ENCODE measurements around the gene GUK1. TPM values are rescaled to one million over a fixed set of nuclear protein-coding genes. Genes with fewer than 3 reads are reported as not detected.
A peak's percentile ranks its signal among the peaks of the same experiment; 100 is the strongest.

Gene GUK1
- total RNA-seq, 2 experiments from 2014 or later, result 375 to 376 TPM

DNA sequence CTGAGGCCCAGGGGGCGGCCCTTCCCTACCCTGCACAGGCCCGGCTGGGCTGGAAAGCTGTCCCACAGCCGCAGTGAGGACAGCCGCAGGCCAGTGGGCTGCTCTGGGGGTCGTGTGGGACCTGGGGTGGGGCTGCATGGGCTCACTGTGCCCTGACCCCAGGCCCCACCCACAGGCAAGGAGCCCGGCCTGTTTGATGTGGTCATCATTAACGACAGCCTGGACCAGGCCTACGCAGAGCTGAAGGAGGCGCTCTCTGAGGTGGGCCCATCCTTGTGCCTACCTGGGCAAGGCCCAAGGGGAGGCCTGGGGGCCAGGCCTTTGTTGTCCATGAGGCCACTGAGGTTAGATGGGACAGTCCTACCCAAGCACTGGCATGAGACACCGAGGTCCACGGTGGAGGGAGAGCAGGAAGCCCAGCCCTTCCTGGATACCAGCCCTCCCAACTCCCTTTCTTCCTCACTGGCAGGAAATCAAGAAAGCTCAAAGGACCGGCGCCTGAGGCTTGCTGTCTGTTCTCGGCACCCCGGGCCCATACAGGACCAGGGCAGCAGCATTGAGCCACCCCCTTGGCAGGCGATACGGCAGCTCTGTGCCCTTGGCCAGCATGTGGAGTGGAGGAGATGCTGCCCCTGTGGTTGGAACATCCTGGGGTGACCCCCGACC is 8.2 kb downstream of the GUK1 start:
- ChIA-PET POLR2A (no interaction called here), CTCF (no interaction called here)
- Mint-ChIP-seq H3K4me3 (no peak overlapping the region), H3K27ac (no peak overlapping the region), H3K27me3 (no peaks in the 10 kb centered on the region), H3K4me1 (ENCODE audit: low read depth) (peaks cover 15% of the 10 kb centered on the region), H3K9me3 (no peaks in the 10 kb centered on the region), H3K36me3 (ENCODE audit: low read depth) (peaks cover 6% of the 10 kb centered on the region)
- no peak for ATAC-seq
- intact Hi-C loops (cut with micrococcal nuclease), result no loop called here
- no peak for DNase-seq
- TF ChIP-seq, protein P1, sequence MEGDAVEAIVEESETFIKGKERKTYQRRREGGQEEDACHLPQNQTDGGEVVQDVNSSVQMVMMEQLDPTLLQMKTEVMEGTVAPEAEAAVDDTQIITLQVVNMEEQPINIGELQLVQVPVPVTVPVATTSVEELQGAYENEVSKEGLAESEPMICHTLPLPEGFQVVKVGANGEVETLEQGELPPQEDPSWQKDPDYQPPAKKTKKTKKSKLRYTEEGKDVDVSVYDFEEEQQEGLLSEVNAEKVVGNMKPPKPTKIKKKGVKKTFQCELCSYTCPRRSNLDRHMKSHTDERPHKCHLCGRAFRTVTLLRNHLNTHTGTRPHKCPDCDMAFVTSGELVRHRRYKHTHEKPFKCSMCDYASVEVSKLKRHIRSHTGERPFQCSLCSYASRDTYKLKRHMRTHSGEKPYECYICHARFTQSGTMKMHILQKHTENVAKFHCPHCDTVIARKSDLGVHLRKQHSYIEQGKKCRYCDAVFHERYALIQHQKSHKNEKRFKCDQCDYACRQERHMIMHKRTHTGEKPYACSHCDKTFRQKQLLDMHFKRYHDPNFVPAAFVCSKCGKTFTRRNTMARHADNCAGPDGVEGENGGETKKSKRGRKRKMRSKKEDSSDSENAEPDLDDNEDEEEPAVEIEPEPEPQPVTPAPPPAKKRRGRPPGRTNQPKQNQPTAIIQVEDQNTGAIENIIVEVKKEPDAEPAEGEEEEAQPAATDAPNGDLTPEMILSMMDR (IDR thresholded peaks at IDR 0.05), result no peak

DNA sequence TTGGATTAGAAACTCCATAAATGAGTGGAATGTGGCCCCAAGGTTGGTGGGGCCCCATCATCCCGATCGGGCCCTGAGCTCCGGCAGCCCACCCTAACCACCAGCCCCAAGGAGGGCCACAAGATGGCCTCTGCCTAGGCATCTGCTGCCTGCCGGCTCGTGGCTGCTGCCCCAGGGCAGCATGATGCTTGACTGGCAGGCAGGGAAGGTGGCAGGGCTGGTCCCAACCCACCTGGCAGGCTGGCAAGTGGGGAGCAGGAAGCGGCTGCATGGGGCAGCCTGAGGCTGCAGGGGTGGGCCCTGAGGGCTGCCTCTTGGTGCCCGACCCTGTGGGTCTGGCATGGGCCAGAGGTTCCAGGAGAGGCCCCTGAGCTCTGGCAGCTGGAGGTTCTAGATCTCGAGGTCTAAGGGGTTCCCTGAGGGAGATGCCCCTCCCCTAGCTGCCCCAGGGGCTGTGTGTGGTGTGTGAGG is 8.9 kb downstream of the GUK1 start:
- TF ChIP-seq, protein P1 (IDR thresholded peaks at IDR 0.05), result no peak
- ChIA-PET POLR2A (no interaction called here), CTCF (no interaction called here)
- no peaks in the 10 kb centered on the region for H3K27me3 Mint-ChIP-seq
- ATAC-seq, result no peak
- peaks cover 11% of the 10 kb centered on the region for H3K4me1 Mint-ChIP-seq (ENCODE audit: low read depth)
- no peaks in the 10 kb centered on the region for H3K9me3 Mint-ChIP-seq
- no peak for DNase-seq
- intact Hi-C loops (cut with micrococcal nuclease), result no loop called here
- peaks cover under 1% of the 10 kb centered on the region for H3K36me3 Mint-ChIP-seq (ENCODE audit: low read depth)
- no peak overlapping the region for H3K27ac Mint-ChIP-seq
- H3K4me3 Mint-ChIP-seq, result no peak overlapping the region

DNA sequence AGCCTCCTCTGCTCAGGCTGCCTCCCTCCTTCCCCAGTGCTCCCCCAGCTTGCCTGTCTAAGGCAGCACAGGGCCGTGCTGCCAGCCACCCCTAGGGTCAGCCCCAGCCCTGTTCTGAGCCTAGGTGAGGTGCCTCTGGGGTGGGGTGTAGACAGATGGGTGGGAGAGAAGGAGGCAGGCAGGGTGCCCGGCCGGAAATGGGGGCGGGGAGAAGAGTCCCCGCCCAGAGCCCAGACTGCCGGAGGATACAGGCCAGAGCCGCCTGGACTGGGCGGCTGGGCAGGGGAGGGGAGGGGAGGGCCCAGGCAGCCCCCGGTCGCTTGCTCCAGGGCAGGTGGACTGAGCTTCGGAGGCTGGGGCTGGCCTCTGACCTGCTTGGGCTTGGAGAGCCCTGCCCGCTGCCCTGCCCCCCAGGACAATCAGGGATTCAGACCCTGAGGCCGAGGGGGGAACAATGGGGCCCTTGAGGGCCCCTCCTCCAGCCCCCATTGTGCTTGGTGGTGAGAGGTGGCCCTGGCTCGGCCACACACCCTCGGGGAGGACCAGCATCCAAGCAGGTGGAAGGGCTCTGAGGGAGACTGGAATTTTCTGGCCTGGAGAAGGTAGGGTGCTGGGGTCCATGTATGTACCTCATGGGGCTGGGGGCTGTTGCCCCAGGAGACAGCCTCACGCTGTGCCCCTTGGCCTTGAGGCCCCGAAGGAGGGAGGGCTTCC is 9.5 kb downstream of the GUK1 start, which contains the start of gene GJC2:
GJC2 (plus strand) TSS at position 525 of the 714 bp plus-strand sequence. CDS start 7,829 bp downstream, outside the sequence.
- Mint-ChIP-seq H3K27ac (no peak within 1 kb of the TSS), H3K27me3 (no peaks in the 10 kb centered on the region), H3K9me3 (no peaks in the 10 kb centered on the region), H3K4me3 (no peak within 1 kb of the TSS), H3K4me1 (ENCODE audit: low read depth) (peaks cover 11% of the 10 kb centered on the region), H3K36me3 (ENCODE audit: low read depth) (no peaks in the 10 kb centered on the region)
- CTCF ChIA-PET, result no interaction called here
- ATAC-seq, result peak; percentile 12
- TF ChIP-seq, protein P1 (IDR thresholded peaks at IDR 0.05), result no peak
- POLR2A ChIA-PET, result no interaction called here
- intact Hi-C loops (cut with micrococcal nuclease), result no loop called here
- no peak for DNase-seq

DNA sequence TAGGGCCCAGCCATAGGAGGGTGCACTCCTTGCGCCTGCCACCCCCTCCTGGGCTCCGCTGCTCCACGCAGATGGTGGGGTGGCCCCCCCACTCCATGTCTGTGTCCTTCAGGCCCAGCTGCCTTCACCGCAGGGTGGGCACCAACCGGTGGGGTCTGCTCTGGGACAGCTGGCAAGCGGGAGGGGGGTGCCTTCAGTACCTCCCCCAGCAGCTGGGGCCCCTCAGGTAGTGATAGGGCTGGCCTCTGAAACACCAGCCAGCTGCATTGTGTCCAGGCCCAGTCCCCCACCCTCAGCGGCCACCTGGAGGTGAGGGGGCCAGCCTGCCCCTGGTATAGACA is 10.0 kb downstream of the GUK1 start:
- Mint-ChIP-seq H3K27ac (no peak overlapping the region), H3K4me1 (ENCODE audit: low read depth) (peaks cover 13% of the 10 kb centered on the region)

More for the DNA sequence above, 10.0 kb downstream of the GUK1 start:
- H3K9me3 Mint-ChIP-seq, result no peaks in the 10 kb centered on the region
- DNase-seq, result no peak
- no peak for ATAC-seq
- intact Hi-C loops (cut with micrococcal nuclease), result no loop called here
- POLR2A ChIA-PET, result no interaction called here
- TF ChIP-seq, protein P1 (IDR thresholded peaks at IDR 0.05), result no peak
- no peaks in the 10 kb centered on the region for H3K27me3 Mint-ChIP-seq
- H3K4me3 Mint-ChIP-seq, result no peak overlapping the region
- no peaks in the 10 kb centered on the region for H3K36me3 Mint-ChIP-seq (ENCODE audit: low read depth)
- CTCF ChIA-PET, result no interaction called here
